Stimulated activated naive CD4-positive, alpha-beta T cell treated with Interleukin-2 at 50 U/mL for 16 hours (primary cell): ENCODE measurements around the gene MRPL55.
A peak's percentile ranks its signal among the peaks of the same experiment; 100 is the strongest.

Experiments used
- DNase-seq: peaks from one replicate; lab custom pipeline; 2025; lab: John Stamatoyannopoulos, UW

The MRPL55 gene

GRCh38 chr1:228070173-228070572 is 38.9 kb downstream of the MRPL55 start:
- DNase-seq, result no peak

GRCh38 chr1:228068359-228068758 is 40.7 kb downstream of the MRPL55 start:
- no peak for DNase-seq

- DNase-seq, result no peak
Measured at GRCh38 chr1:228066891-228067654, 42.0 kb downstream of the MRPL55 start.

- DNase-seq, result no peak
Measured at GRCh38 chr1:228066416-228066815, 42.7 kb downstream of the MRPL55 start.

- DNase-seq, result no peak
Measured at GRCh38 chr1:228065543-228066347, 43.4 kb downstream of the MRPL55 start.

- no peak for DNase-seq
Measured at GRCh38 chr1:228064741-228065542, 44.2 kb downstream of the MRPL55 start.

- DNase-seq, result no peak
Measured at GRCh38 chr1:228064296-228064695, 44.8 kb downstream of the MRPL55 start.

- DNase-seq, result no peak
Measured at GRCh38 chr1:228063251-228064191, 45.6 kb downstream of the MRPL55 start.

- no peak for DNase-seq
Measured at GRCh38 chr1:228062812-228063211, 46.3 kb downstream of the MRPL55 start.

- DNase-seq, result no peak
Measured at GRCh38 chr1:228062085-228062791, 46.9 kb downstream of the MRPL55 start.

GRCh38 chr1:228061411-228062084 is 47.6 kb downstream of the MRPL55 start:
- no peak for DNase-seq

- no peak for DNase-seq
Measured at GRCh38 chr1:228060458-228061190, 48.5 kb downstream of the MRPL55 start.

- DNase-seq, result peak; percentile 61
Measured at GRCh38 chr1:228059634-228060457, 49.3 kb downstream of the MRPL55 start.

GRCh38 chr1:228058949-228059633 is 50.0 kb downstream of the MRPL55 start:
- peak; percentile 42 for DNase-seq

- no peak for DNase-seq
Measured at GRCh38 chr1:228058172-228058948, 50.7 kb downstream of the MRPL55 start.
